NCI-H510A treated with DMSO at 0.1 percent for 48 hours (cell line): Measurements from ENCODE around the gene H2BK1.

ENCODE experiments used
- DNase-seq: peaks from one replicate; lab custom pipeline; 2025; lab: John Stamatoyannopoulos, UW

The H2BK1 gene

DNA sequence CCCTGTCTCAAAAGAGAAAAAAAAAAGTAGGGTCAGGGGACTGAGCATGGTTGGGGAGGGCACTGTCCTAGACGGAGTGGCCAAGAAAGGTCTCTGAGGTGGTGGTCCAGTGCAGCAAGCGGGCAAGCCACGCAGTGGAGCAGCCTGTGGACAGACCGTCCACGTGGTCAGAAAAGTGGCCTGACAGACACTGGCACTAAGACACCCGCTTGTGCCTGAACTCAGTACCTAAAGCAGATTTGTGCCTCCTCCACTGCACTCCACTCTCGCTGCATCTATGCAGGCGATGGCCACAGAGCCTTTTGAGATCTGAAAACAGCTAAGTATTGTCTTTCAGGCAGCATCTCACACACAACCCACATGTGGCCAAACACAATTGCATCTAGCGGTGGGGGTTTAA lies 32.1 kb downstream of the H2BK1 start:
- no peak for DNase-seq

DNA sequence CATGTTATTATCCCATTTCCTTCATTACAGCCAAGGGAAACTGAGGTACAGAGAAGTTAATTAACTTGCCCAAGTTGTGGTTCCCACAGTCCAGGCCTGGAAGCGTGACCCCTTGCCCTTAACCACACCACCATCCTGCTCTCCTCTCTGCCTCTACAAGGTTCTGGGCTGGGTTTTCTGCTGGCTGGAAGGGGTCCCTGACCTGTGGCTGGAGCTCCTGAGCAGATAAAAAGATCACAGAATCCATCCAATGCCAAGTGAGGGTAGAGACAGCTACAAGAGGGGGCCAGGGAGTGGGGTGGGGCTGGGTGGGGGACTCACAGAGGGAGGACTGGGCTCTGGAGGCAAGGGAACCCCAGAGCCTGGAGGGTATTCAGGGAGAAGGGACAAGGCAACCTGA lies 33.0 kb downstream of the H2BK1 start:
- DNase-seq: no peak

DNA sequence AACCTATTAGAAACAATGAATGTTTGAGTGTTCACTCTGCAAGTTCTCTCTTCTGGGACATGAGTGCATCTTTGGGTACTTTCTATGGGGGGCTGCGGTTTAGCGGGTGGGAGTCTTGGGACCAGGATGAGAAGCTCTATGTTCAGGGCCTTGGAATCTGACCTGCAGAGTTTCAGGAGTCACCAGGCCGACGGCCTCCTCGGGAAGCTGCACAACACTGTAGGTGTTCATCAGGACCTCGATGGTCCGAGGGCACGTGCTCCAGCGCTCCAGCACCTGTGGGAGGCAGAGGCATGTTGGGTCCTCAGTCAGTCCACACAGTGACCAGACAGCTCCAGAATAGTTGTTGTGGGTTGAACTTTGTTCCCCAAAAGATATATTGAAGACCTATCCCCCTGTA lies 33.9 kb downstream of the H2BK1 start:
- DNase-seq: no peak

DNA sequence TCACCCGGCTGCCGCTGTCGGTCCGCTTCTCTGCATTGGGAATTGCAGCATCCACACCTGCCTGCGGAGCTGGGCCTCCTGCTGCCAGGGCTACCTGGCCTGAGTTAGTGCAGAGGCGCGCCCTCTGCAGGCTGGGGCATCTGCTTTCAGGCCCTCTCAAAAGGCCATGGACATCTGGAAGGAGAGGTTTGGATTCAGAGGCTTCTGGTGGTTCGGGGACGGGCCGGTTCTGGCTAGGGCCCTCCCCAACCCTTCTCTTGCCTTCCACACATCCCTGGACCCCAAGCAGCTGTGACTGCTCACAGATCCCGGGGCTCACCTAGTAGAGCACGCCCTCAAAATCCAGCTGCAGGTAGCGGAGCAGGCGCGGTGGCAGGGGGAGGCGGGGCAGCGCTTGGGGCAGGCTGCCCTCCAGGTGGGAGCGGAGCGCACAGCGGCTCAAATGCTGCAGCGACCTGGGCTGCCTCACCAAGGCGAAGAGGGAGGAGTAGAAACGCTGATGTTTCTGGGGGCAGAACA lies 34.4 kb downstream of the H2BK1 start:
- DNase-seq: no peak

DNA sequence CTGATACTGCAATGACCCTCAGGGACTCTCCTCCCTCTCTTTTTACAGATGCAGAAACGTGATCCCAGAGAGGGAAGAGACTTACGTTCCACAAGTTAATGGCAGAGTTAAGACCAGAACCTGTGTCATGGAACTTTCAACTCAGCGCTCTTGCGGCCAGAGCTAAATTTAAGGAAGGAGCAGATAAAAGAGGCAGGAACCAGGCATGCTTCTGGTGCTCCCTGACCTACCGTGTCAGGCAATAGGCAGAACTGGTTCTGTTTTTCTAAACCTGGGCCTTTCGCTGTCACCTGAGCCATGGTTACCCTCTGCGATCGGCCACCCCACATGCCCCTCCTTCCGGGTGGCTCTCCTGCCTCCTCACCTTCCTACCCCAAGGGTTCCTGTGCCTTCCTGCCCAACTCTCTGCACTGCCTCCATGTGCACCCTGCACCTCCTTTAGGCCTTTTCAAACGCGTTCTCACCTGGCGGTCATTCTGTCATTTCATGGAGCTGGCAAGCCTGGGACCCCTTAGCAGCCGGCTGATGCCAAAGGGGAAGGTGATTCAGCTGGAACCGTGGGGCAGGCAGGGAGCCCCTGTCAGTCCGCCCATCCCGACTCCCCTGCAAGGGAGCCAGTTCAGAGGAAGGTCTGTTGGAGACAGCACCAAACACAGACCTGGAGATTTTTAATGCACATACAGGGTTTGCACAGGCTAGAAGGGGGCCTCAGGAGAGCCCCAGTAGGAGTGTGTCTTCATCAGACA lies 35.1 kb downstream of the H2BK1 start:
- no peak for DNase-seq

DNA sequence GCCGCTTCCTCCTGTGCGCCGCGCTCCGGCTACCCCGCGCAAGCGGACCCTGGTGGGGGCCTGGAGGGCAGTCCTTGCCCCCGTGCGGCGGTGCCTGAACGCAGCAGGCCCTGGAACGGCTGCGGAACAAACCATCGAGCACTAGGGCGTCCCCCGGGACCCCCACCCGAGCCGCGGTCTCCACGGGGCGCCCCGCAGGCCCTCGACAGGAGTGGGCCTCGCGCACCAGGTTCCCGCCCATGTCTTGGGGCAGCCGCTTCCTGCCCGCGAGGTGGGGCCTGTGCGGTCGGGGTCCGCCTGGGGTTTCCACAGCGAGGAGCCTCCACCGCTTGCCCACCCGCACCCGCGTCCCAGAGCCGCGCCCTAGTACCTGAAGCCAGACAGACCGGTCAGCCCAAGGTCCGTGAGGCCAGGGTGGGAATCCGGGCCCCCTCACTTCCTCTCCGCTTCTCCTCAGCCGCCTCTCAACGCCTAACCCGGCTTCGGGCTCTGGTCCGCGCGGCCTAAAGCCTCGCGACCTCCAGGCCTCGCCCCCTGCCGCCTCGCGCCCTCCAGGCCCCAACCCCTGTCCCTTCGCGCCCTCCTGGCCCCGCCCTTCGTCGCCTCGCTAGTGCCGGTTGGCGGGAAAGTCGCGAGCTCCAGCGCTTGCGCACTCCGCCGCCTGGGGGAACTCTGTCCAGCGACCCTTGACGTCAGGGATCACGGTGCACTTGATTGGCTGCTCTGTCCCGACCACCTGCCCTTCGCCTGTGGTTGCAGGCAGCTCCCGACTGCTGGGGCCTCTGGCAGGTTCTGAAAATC lies 35.8 kb downstream of the H2BK1 start:
- no peak for DNase-seq

DNA sequence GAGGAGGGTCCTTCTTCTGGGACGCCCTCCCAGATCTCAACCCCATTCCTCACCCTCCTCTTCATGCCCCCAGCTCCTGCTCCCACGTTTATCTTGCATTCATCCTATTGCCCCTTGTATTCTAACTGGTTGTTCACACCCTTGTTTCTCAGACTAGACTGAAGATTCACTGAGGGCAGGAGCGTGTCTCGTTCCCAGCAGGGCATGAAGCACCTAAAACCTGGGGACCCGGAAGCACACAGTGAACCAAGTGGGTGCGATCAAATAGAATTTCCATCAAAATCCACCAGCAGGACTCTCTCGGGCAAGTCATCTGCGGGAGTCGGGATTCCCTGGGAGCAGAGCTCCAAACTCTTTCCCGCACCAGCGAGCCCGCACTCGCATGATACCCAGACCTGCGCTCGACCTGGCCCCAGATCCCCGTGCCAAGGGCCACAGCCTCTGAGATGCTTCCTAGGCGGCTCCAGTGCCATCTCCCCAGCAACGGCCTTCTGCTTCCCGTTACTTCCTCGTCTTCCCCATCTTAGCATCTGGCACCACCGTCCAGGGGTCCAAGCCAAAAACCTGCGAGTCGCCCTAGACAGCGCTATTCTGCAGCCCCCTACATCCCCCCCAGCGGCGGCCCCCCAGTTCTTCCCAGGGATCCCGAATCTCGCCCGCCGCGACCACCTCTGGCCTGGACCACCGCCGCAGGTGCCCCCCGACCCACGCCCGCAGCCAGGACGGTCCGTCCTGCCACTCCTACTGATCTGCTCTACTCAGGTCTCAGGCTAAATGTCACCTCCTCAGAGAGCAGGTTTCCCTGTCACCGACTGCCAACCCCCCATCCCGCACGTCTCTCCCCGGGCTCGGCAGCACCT lies 36.7 kb downstream of the H2BK1 start:
- DNase-seq: no peak

DNA sequence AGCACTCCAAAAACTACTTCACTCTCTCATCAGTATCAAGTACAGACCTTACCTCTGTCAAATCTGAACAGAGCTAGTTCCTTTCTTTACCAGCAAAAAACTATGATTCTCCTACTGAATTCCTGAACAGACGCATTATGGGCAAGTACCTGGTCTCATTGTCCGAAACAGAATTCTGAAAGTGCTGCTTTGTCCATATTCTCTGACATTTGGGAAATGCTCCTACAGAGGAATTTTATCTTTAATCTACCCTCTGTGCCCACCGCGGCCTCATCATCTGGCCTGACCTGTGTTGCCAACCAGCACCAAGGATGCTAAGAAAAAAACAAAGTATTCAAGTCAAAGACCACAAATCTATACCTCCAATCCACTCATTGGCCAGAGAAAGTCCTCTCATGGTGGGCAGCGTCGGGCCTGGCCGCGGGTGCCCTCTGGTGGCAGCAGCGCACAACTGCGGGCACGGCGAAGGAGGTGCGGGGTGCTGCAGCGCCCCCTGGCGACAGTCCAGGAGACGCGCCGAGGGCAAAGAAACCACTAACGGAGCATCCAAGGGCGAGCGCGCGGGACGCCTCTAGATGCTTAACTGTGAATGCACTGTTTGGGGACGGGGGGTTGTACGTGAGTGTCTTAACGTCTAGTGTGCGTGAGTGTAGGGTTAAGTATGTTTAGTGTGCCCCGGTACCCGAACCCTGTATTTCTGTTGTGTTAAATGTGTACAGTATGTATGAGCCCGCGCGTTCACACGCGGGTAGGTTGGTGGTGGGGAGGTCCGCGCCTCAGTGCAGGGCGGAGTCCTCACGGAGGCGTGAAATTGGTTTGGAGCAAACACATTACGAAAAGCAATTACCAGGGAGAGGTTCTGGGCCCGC lies 37.8 kb downstream of the H2BK1 start:
- peak; percentile 45 for DNase-seq

DNA sequence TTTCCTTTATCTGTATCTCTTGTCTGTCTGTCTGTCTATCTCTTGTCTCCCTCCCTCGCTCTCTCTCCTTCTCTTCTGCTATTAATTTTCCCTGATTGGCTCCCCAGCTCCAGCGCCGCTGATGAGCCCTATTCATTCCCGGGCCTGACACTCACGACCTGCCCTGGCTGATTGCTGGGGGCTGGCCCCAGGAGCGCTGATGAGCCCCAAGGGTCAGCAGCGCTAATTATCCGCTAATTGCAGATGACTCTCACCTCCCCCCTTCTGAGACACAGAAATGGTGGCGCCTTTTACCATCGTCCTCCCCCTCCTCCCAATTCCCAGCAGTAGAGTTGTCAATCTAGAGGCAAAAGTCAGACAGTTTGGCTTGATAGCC lies 41.5 kb downstream of the H2BK1 start:
- DNase-seq: no peak

DNA sequence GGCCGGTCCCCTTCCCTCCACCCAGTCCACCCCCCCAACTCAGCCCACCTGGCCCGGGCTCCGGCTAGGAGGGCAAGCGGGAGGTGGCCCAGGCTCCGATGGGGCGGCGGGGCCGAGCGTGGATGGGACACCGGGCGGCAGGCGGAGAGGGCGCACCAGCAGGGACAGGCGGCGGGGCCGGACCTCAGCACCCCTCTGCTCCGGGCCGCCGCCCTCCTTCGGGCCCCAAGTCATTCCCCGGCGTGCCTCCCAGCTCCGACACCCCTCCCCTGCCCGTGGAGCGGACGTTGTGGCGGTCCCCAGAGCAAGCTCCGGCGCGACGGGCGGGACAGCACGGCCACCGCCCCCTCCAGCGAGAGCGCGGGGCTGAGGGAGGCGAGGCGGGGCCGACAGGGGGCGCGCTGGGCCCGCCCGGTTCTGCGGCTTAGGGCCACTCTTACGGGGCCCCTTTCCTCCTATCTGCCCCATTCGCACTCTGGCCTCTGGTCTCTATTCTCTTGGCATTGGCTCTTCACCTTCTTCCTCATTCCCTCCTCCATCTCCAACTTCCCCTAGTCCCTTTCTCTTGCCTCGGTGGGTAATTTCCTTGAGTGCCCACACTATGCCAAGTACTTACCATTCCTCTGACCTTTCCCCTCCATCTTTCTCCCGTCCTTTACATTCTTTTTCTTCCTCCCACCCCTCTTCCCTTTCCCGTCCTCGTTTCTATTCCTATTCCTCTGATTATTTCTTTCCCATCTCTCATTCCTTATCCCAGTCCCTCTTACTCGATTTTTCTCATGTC lies 42.1 kb downstream of the H2BK1 start:
- peak; percentile 12 for DNase-seq

DNA sequence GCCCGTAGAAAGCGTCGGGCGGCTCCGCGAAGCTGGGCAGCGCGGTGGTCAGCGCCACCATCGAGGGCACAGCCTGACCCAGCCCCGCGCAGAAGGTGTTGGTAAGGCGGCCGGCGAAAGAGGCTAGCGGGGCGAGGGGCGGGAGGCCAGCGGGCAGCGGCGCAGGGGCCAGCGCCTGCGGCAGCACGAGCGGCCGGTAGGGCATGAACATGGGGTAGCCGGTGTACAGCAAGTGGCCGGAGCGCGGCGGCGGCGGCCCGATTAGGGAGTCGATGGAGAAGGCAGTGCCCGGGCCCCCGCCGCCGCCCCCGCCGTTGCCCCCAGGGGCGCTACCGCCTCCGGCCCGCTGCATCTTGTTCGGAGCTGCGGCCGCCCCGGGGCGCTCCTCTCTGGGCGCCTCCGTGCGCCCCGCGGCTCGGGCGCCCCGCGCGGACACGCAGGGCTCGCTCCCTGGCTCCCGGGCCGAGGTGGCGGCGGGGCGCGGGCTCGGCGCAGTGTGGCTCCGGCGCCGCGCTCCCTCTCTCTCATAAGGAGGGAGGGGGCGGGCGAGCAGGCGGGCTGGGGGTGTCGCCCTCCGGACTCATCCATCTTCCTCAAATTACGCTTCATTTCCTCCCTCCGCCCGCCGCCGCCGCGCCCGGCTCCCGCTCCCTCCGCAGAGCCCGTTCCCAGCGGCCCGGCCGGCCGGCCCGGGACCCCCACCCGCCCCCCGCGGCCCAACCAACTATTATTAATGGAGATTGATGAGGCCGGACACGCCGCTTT lies 42.9 kb downstream of the H2BK1 start, which contains the start of gene GBX1:
Gene GBX1, minus strand, starts transcription at position 498 of the 765 bp plus-strand sequence. Its CDS starts 146 bp downstream, at position 352.
- no peak for DNase-seq

DNA sequence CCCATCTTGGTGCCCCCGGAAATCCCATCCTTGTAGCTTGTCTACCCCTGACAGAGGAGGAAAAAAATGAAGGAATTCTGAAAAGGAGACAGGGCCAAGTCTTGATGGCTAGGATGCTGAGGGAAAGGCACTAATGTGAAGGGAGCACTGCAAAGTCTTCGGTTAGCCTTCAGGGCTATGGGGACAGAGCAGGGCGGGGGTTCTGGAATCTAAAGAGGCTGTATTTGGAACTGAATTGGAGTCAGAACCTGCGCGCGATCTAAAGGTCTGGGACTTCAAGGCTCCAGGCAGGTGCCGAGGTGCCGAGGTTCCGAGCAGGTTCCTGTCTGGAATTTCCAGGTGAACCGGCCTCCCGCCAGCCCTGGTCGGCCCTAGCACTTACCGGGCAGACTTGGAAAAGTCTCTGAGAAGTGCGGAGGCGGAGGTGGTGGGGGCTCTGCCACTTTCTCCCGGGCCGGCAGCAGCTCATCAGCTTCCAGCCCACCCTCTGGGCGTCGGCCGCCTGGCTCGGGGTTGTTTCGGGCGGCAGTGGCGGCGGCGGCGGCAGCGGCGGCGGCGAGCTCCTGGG lies 43.6 kb downstream of the H2BK1 start:
- DNase-seq: no peak

DNA sequence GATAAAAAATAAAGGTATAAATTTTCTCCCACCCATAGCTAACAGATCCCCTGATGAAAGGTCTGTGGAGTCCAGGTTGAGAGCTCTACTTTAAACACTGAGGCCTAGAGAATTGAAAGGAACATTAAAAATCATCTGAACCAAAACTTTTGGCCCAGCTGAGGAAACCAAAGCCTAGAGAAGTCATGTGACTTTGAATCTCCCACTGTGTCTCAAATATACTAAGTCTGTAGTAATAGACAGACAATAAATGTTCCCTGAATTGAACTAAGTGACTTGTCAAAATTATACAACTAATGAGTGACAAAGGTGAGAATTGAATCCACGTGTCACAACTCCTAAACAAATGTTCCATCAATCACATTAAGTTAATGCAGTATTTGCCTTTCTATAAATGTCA lies 48.5 kb downstream of the H2BK1 start:
- no peak for DNase-seq
